ENCODE data around the gene DCLK2. TPM values are rescaled to one million over a fixed set of nuclear protein-coding genes. Genes with fewer than 3 reads are reported as not detected.

DCLK2 gene
- total and polyA plus RNA-seq, 2 of the 13 experiments (the other 11 are each of a cell fraction or from before 2014, with no cell fraction given): not detected

GRCh38 chr4:150070464-150071170 is 7.6 kb upstream of the DCLK2 start:
- H3K27me3 ChIP-seq (ENCODE audit: control insufficient read depth in 1 of 2, insufficient read depth in 2 of 2, low read length in 2 of 2): no peaks in the 10 kb centered on the region
- H3K4me1 ChIP-seq (ENCODE audit: insufficient read depth, low read length): no peaks in the 10 kb centered on the region
- no peak overlapping the region for H3K9ac ChIP-seq (ENCODE audit: insufficient read depth, low read depth, low read length)
- no peaks in the 10 kb centered on the region for H3K79me2 ChIP-seq (ENCODE audit: insufficient read depth, low read length)
- no peak overlapping the region for H2AFZ ChIP-seq (ENCODE audit: low read length)
- no peak for DNase-seq (ENCODE audit: low spot score)
- H3K27ac ChIP-seq (ENCODE audit: extremely low read length, insufficient read depth, low read length): no peak overlapping the region
- no TSS peak for BruUV-seq (replicated peaks)
- no peaks in the 10 kb centered on the region for H3K36me3 ChIP-seq (replicated peaks in 1 of 2; ENCODE audit: control insufficient read depth in 1 of 2, insufficient read depth in 2 of 2, low read length in 2 of 2)
- POLR2A ChIA-PET: no interaction called here
- intact Hi-C loops (cut with micrococcal nuclease; ENCODE audit: unreplicated experiment): no loop called here
- no peaks in the 10 kb centered on the region for H3K9me3 ChIP-seq (ENCODE audit: low read length)
- no peak for ATAC-seq
- FAIRE-seq: no peak
- no peak overlapping the region for H3K4me3 ChIP-seq (replicated peaks in 1 of 3; ENCODE audit: insufficient read depth in 1 of 3, low read depth in 2 of 3, low read length in 3 of 3)
- in situ Hi-C loops (cut with HindIII; ENCODE audit: extremely low pct_ligation_motif_present, low pct_unique_long_range_greater_than_20kb): no loop called here
- 20% methylated on average over 4 of the region's 4 CpGs for WGBS (ENCODE audit: low lambda C conversion rate)
- H4K20me1 ChIP-seq (ENCODE audit: insufficient read depth, low read length): no peaks in the 10 kb centered on the region
- CTCF ChIA-PET (ENCODE audit: low intra/inter-chr PET ratio, low total read pairs): no interaction called here
- no peak overlapping the region for H3K4me2 ChIP-seq (ENCODE audit: low read depth, low read length)
- TF ChIP-seq THAP11 (CRISPR knock-in tag; IDR thresholded peaks at IDR 0.05) (no peak), KDM5A (IDR thresholded peaks at IDR 0.05; ENCODE audit: borderline replicate concordance, low read length) (no peak), ZBTB14 (CRISPR knock-in tag; IDR thresholded peaks at IDR 0.05) (no peak), PAWR (CRISPR knock-in tag; IDR thresholded peaks at IDR 0.05; ENCODE audit: borderline replicate concordance) (no peak), ZMYM4 (CRISPR knock-in tag; IDR thresholded peaks at IDR 0.05) (no peak), TFDP2 (CRISPR knock-in tag; IDR thresholded peaks at IDR 0.05) (no peak), GRHL1 (CRISPR knock-in tag; conservative IDR thresholded peaks at IDR 0.05) (no peak), ZNF275 (CRISPR knock-in tag; IDR thresholded peaks at IDR 0.05; ENCODE audit: borderline replicate concordance) (no peak), ZNF790 (CRISPR knock-in tag; IDR thresholded peaks at IDR 0.05; ENCODE audit: borderline replicate concordance) (no peak), ZNF235 (CRISPR knock-in tag; IDR thresholded peaks at IDR 0.05; ENCODE audit: borderline replicate concordance) (no peak)
